ENCODE results near the gene TMEM59L. TPM values are rescaled to one million over a fixed set of nuclear protein-coding genes. Genes with fewer than 3 reads are reported as not detected.

Gene TMEM59L
- total and polyA plus RNA-seq, 2 donors (not counting 1 experiment from before 2014, with no cell fraction given) = not detected

- WGBS (ENCODE audit: insufficient coverage) = 25% methylated on average over 5 of the region's 5 CpGs
- Mint-ChIP-seq H3K4me1 (peaks cover 35% of the 10 kb centered on the region), H3K9me3 (ENCODE audit: insufficient read depth) (no peaks in the 10 kb centered on the region), H3K27me3 (peaks cover 44% of the 10 kb centered on the region), H3K4me3 (peak overlapping the region; percentile 23), H3K27ac (no peak overlapping the region)
- Histone ChIP-seq H3K79me2 (ENCODE audit: control insufficient read depth, insufficient read depth, low read length) (no peaks in the 10 kb centered on the region), H3K27ac (ENCODE audit: low read length in 2 of 2) (no peak overlapping the region), H3K27me3 (replicated peaks in 1 of 4; ENCODE audit: control extremely low read depth in 1 of 4, control insufficient read depth in 3 of 4, insufficient read depth in 4 of 4, low read length in 3 of 4) (peaks cover 0 to 86% (median 66%) of the 10 kb centered on the region in 4 experiments), H2AFZ (ENCODE audit: insufficient read depth, low read depth, low read length, poor library complexity, severe bottlenecking) (no peak overlapping the region), H4K20me1 (ENCODE audit: control insufficient read depth, insufficient read depth, low read length, poor library complexity, severe bottlenecking) (no peaks in the 10 kb centered on the region), H3K9ac (ENCODE audit: low read length) (no peak overlapping the region), H3K4me1 (ENCODE audit: control insufficient read depth in 2 of 2, insufficient read depth in 2 of 2, low read length in 2 of 2) (peaks cover 54 to 57% of the 10 kb centered on the region in 2 donors), H3K4me2 (replicated peaks; ENCODE audit: low read depth, low read length, poor library complexity, severe bottlenecking) (peak overlapping the region; percentile 69), H3K4me3 (ENCODE audit: control extremely low read depth in 1 of 5, extremely low read depth in 1 of 5, insufficient read depth in 1 of 5, low read depth in 2 of 5, low read length in 4 of 5) (no peak overlapping the region), H3K9me3 (ENCODE audit: control extremely low read depth in 1 of 3, control insufficient read depth in 2 of 3, insufficient read depth in 1 of 3, low read length in 2 of 3) (peaks cover 0 to 25% (median 0%) of the 10 kb centered on the region in 3 donors), H3K36me3 (replicated peaks in 1 of 2; ENCODE audit: control extremely low read depth in 1 of 2, control insufficient read depth in 1 of 2, extremely low read depth in 1 of 2, insufficient read depth in 2 of 2, low read length in 1 of 2) (no peaks in the 10 kb centered on the region)
- CTCF ChIA-PET = interaction anchor here (0.8 kb wide), 1 partner anchor 19 kb away, joined by 3 read pairs; no protein-coding TSS in a partner anchor
- POLR2A ChIA-PET = no interaction called here
- no peak for ATAC-seq (ENCODE audit: low read depth)
- no peak for DNase-seq
- TF ChIP-seq CTCF (IDR thresholded peaks at IDR 0.05) (no peak), EZH2 (IDR thresholded peaks at IDR 0.05; ENCODE audit: borderline replicate concordance, insufficient read depth, low read depth, low read length, poor library complexity, severe bottlenecking) (no peak)
- intact Hi-C loops (cut with micrococcal nuclease) = no loop called here
Measured at GRCh38 chr19:18608102-18608804, 4.4 kb upstream of the TMEM59L start.
